NCI-H524 (cell line): ENCODE results near the gene PBRM1.

ENCODE experiments used
- DNase-seq, 2 experiments: peaks; one replicate each; lab custom pipeline; 2025; lab: John Stamatoyannopoulos, UW

The PBRM1 gene

GRCh38 chr3:52670621-52671521 lies 14.8 kb downstream of the PBRM1 start:
- DNase-seq, result no peak

GRCh38 chr3:52663098-52663497 lies 22.6 kb downstream of the PBRM1 start:
- DNase-seq, result no peak

- no peak for DNase-seq
These were observed 25.7 kb downstream of the PBRM1 start for GRCh38 chr3:52660046-52660445.

GRCh38 chr3:52655895-52656294 lies 29.8 kb downstream of the PBRM1 start:
- DNase-seq, result no peak

GRCh38 chr3:52651592-52651991 lies 34.1 kb downstream of the PBRM1 start:
- DNase-seq, result no peak

DNA sequence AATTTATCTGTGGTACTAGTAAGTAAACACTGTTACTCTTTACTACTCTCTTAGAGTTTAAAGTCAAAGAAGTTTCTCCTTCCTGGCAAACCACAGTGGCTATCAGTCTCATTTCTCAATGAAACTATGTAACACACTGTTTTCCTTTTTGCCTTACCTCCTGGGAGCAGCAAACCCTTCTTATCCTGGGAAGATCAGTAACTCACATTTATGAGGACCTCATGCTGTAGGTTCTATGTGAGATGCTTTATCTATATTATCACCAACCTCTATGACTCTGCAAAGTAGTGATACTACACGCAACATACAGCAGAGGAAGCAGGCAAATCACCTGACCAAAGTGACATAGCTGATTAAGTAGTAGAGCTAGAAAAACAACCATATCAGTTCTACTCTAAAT lies 35.3 kb downstream of the PBRM1 start:
- no peak for DNase-seq

- no peak for DNase-seq
These were observed 36.1 kb downstream of the PBRM1 start for GRCh38 chr3:52649461-52650210.

DNA sequence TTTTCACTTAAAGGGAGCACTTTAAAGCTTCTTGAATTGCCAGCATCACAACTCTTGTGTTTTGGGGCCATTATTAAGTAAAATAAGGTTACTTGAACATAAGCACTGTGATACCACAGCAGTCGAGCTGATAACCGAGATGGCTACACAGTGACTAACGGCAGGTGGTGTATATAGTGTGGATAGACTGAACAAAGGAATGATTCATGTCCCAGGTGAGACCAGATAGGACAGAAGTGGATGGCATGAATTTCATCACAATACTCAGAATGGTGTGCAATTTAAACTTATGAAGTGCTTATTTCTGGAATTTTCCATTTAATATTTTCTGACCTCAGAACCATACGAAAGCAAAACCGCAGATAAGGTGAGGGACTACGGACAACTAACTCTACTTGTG lies 40.2 kb downstream of the PBRM1 start:
- DNase-seq, result no peak

DNA sequence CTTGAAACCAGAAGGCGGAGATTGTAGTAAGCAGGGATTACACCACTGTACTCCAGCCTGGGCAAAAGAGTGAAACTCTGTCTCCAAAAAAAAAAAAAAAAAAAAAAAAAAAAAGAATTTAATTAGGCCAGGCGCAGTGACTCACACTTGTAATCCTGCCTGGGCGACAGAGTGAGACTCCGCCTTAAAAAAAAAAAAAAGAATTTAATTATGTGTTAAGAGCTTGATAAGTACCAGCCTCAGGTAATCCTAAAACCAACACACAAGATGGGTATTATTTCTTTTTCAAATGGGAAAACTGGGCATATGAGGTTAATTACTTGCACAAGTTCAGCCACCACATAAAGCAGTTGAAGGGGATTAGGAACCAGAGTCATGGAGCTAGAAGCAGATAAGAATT lies 49.0 kb downstream of the PBRM1 start:
- DNase-seq, result peak; percentile 70 to 91

GRCh38 chr3:52633786-52634185 lies 51.9 kb downstream of the PBRM1 start:
- no peak for DNase-seq

DNA sequence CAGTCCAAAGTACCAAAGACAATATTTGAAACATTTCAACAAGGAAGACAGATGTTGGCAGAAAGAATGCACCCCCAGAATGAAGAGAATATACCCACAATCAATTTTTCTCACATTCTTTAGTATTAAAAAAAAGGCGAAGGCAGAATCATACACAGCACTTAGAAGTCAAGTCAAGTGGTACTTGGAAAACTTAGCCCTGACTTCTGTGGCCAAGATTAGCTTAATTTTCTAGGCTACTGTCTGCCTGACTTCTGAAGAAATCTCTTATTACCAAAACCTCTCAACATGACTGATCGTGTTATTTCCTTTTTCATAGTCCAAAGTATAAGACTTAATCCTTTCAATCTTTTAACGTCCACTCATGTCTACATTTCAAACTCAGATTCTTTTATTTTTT lies 60.7 kb downstream of the PBRM1 start:
- DNase-seq, result no peak

DNA sequence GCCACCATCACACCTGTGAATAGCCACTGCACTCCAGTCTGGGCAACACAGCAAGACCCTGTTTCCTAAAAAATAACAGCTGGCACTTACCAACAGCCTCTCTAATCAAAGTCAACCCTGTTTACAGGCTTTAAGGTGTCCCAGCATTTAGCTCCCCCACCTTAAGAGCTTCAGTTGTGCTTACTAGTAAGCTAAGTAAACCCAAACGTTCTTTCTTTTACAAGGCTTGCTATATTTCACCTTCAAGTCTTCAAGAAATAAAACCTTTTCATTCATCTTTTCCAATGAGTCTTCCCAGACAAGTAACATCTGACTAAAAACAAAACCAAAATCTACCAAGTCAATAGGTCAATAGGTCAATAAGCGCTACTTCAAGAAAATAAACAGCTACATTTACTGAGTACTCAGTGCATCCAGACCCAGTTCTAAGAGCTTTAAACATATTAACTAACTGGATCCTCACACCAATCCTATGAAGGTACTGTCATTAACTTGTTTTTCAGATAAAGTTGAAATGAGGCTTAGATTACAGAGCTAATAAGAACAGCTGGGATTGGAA lies 62.4 kb downstream of the PBRM1 start:
- DNase-seq, result no peak

- DNase-seq, result no peak
These were observed 65.1 kb downstream of the PBRM1 start for GRCh38 chr3:52620580-52620979.

- DNase-seq, result no peak
These were observed 70.5 kb downstream of the PBRM1 start for GRCh38 chr3:52615166-52615565.

DNA sequence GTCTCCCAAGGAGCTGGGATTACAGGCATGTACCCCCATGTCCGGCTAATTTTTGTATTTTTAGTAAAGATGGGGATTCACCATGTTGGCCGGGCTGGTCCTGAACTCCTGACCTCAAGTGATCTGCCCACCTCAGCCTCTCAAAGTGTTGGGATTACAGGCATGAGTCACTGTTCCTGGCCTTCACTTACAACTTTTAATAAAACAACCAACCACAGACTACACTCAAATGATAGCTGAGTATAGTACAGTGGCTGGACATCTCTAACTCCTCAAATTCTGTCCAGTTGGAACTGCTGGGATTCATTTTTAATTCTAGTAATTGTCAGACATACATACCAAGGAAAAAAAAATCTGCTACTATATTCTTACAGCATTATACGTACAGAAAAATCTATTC lies 71.0 kb downstream of the PBRM1 start:
- DNase-seq, result no peak

DNA sequence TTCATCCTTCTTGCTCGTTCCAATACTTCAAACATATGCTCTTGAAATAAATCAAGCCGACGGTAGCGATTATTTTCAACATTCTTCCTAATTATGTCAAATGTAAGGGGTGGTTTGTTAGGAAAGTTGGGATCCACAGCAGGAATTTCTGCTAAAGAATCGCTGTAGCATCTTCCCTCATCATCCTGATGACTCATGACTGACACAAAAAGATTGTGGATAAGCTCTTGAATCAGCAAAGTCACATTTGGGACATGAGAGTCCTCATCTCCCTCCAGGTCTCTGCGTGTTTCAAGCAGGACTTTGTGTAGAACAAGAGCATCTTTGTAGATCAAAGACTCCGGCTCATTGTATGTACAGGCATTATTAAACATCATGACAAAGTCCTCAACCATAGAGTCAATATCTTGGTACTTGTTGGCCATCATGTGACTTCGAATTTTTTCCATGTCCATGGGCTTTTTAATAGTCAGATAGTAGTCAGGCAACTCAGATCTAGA lies 76.3 kb downstream of the PBRM1 start:
- DNase-seq, result no peak

GRCh38 chr3:52608337-52608736 lies 77.4 kb downstream of the PBRM1 start:
- DNase-seq, result no peak

GRCh38 chr3:52606373-52607085 lies 79.2 kb downstream of the PBRM1 start:
- peak in 1 of 2 experiments; percentile 21 for DNase-seq

DNA sequence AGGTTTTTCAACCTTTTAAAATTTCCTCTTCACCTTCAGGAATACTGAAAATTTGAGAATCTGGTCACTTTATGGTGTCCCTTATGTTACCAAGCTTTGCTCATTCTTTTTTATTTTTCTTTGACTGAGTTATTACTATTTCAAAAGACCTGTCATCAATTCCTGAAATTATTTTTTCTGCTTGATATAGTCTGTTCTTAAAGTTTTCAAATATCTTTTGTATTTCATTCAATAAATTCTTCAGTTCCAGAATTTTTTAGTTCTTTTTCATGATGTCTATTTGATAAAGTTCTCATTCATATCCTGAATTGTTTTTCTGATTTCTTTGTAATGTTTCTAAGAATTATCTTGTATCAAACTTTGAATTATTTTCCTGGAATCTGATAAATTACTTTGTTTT lies 85.5 kb downstream of the PBRM1 start:
- DNase-seq, result no peak

DNA sequence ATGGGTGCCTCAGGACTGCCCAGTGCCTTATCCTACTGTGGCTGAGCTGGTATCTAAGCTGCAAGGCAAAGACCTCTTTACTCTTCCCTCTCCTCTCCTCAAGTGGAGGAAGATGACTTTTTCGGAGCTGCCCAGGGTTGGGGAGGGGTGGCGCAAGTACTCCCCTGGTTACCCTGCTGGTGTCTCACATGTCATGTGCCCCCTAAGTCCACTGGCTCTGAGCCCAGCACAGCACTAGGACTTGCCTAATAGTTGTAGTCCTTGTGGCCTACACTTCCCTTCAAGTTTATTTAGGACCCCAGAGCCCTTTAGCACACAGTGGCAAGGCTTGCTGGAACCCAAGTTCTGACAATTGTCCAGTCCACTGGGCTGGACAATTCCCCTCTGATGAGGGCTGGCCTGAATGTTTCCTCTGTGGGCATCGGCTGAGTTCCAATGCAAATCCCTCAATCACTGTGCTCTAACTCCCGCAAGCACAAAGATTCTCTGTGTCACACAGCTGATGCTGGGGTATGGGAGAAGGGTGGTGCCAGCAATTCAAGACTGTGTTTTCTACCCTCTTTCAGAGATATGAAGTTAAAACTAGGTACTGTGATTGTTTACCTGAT lies 89.0 kb downstream of the PBRM1 start:
- DNase-seq, result no peak

DNA sequence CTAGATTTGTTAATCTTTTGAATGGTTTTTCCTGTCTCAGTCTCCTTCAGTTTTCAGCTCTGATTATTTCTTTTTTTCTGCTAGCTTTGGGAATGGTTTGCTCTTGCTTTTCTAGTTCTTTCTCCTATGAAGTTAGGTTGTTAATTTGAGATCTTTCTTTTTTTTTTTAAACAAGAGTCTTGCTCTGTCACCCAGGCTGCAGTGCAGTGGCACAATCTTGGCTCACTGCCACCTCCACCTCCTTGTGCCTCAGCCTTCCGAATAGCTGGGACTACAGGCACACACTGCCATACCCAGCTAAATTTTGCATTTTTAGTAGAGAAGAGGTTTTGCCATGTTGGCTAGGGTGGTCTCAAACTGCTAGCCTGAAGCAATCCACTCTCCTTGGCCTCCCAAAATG lies 92.6 kb downstream of the PBRM1 start:
- no peak for DNase-seq
